HCT116 (cell line): Measurements from ENCODE around the gene PAPPA2. TPM values are rescaled to one million over a fixed set of nuclear protein-coding genes. Genes with fewer than 3 reads are reported as not detected.

Source experiments
- ATAC-seq: fragments of 200-7000 bp; cut with Tn5 transposase; 2 replicates; pipeline ENCODE4 v1.9.1; 2020; ENCODE audit warnings: mild to moderate bottlenecking, moderate library complexity
- BruUV-seq: library from RNA; stranded (reverse); fragments of 400-500 nt; replicated peaks from 2 replicates; lab custom pipeline; 2021; lab: Mats Ljungman, UMichigan
- CTCF ChIA-PET: fragments of 300-600 bp; sonication (Branson Sonifier 250); formaldehyde crosslinking; loops from one replicate; lab custom pipeline; 2021; ENCODE audit warnings: antibody characterized with exemption; lab: Charles Lee
- POLR2A ChIA-PET: fragments of 300-600, 350-600 bp; sonication (Branson Sonifier 250); formaldehyde crosslinking; loops from one replicate; lab custom pipeline; 2021; ENCODE audit warnings: antibody characterized with exemption; lab: Charles Lee
- RAD21 ChIA-PET, 2 experiments: fragments of 300-600 bp; sonication (Branson Sonifier 250); formaldehyde crosslinking; loops; one replicate each; lab custom pipeline; 2023; ENCODE audit warnings: low total read pairs in 2 of 2; ENCODE audit not compliant: uncharacterized antibody in 2 of 2, unreplicated experiment in 2 of 2, low non-redundant PET in 1 of 2; lab: Charles Lee
- DNase-seq: peaks from one replicate; pipeline ENCODE4 v3.0.0-alpha.2; 2010; ENCODE audit warnings: low read depth, low spot score
- H2AFZ ChIP-seq: fragments of 200-600 bp; shearing (Covaris generic), sonication (generic); 2 replicates; pipeline ENCODE4 v1.6.1; 2017; ENCODE audit warnings: low read depth, mixed run types, mixed read lengths, antibody characterized with exemption, low read length; ENCODE audit not compliant: poor library complexity, severe bottlenecking
- H3K27ac ChIP-seq: 2 replicates; pipeline ENCODE4 v1.5.1; 2012; ENCODE audit warnings: low read depth, low read length
- H3K27me3 ChIP-seq: fragments of 200-600 bp; sonication (generic); 2 replicates; pipeline ENCODE4 v1.6.1; 2016; ENCODE audit warnings: mixed run types, low read length, mixed read lengths; ENCODE audit not compliant: insufficient read depth
- H3K36me3 ChIP-seq, 2 experiments: fragments of 200-500 bp in 1 of 2; fragments of 200-600 bp in 1 of 2; sonication (Bioruptor generic) in 1 of 2; sonication (generic) in 1 of 2; 2 replicates each; pipeline versions ENCODE4 v1.5.1 to v1.6.1; 2014 to 2016; ENCODE audit warnings: low read length in 2 of 2, inconsistent platforms in 1 of 2, mixed read lengths in 1 of 2, mixed run types in 1 of 2; ENCODE audit not compliant: insufficient read depth in 2 of 2, control insufficient read depth in 1 of 2
- H3K4me1 ChIP-seq, 2 experiments: fragments of 200-600 bp in 1 of 2; sonication (generic) in 1 of 2; 2 replicates each; pipeline versions ENCODE4 v1.5.1 to v1.6.1; 2012 to 2017; ENCODE audit warnings: low read length in 2 of 2, inconsistent platforms in 1 of 2, mild to moderate bottlenecking in 1 of 2, mixed read lengths in 1 of 2, mixed run types in 1 of 2, moderate library complexity in 1 of 2; ENCODE audit not compliant: insufficient read depth in 2 of 2, control insufficient read depth in 1 of 2
- H3K4me2 ChIP-seq: fragments of 200-600 bp; sonication (generic); 2 replicates; pipeline ENCODE4 v1.6.1; 2017; ENCODE audit warnings: mixed run types, low read length, mixed read lengths
- H3K4me3 ChIP-seq, 2 experiments: fragments of 200-600 bp in 1 of 2; sonication (generic) in 1 of 2; replicated peaks in 1 of 2; 2 replicates each; pipeline ENCODE4 v1.5.1; 2011 to 2016; ENCODE audit warnings: low read length in 2 of 2, control low read depth in 1 of 2, low read depth in 1 of 2, mild to moderate bottlenecking in 1 of 2, mixed read lengths in 1 of 2, mixed run types in 1 of 2
- H3K79me2 ChIP-seq: fragments of 200-600 bp; sonication (generic); 2 replicates; pipeline ENCODE4 v1.6.1; 2017; ENCODE audit warnings: mild to moderate bottlenecking, mixed run types, low read length, moderate library complexity, mixed read lengths; ENCODE audit not compliant: insufficient read depth
- H3K9ac ChIP-seq: fragments of 200-600 bp; sonication (generic); 2 replicates; pipeline ENCODE4 v1.6.1; 2016; ENCODE audit warnings: low read length, mixed read lengths
- H3K9me2 ChIP-seq: fragments of 200-600 bp; sonication (generic), shearing (Covaris generic); 2 replicates; pipeline ENCODE4 v1.6.1; 2017; ENCODE audit warnings: mixed run types, mild to moderate bottlenecking, moderate library complexity; ENCODE audit not compliant: insufficient read depth
- H3K9me3 ChIP-seq, 2 experiments: fragments of 200-500 bp in 1 of 2; fragments of 200-600 bp in 1 of 2; sonication (Bioruptor generic) in 1 of 2; sonication (generic) in 1 of 2; 2 replicates each; pipeline ENCODE4 v1.6.1; 2014 to 2017; ENCODE audit warnings: low read length in 2 of 2, mixed read lengths in 2 of 2, inconsistent platforms in 1 of 2, low read depth in 1 of 2, mild to moderate bottlenecking in 1 of 2, mixed run types in 1 of 2, moderate library complexity in 1 of 2; ENCODE audit not compliant: control insufficient read depth in 1 of 2, insufficient read depth in 1 of 2
- H4K20me1 ChIP-seq: fragments of 200-600 bp; sonication (generic), shearing (Covaris generic); 2 replicates; pipeline ENCODE4 v1.6.1; 2017; ENCODE audit warnings: mixed run types, mild to moderate bottlenecking, moderate library complexity; ENCODE audit not compliant: insufficient read depth
- CBX3 ChIP-seq: IDR thresholded peaks from 2 replicates; pipeline ENCODE4 v1.6.1; 2012; ENCODE audit warnings: low read depth
- CEBPB ChIP-seq: IDR thresholded peaks from 2 replicates; pipeline ENCODE4 v1.6.1; 2012; ENCODE audit warnings: low read depth
- CTCF ChIP-seq, 3 experiments: fragments of 200-600 bp in 1 of 3; sonication (generic) in 1 of 3; IDR thresholded peaks in 2 of 3; conservative IDR thresholded peaks in 1 of 3; 2 replicates each; pipeline ENCODE4 v1.5.1; 2012 to 2017; ENCODE audit warnings: low read depth in 2 of 3, low read length in 2 of 3, antibody characterized with exemption in 1 of 3, borderline replicate concordance in 1 of 3, control low read depth in 1 of 3, mild to moderate bottlenecking in 1 of 3, mixed read lengths in 1 of 3, mixed run types in 1 of 3, moderate library complexity in 1 of 3; ENCODE audit not compliant: insufficient read depth in 1 of 3
- EGR1 ChIP-seq: IDR thresholded peaks from 2 replicates; pipeline ENCODE4 v1.6.1; 2012; ENCODE audit warnings: low read depth
- ELF1 ChIP-seq: IDR thresholded peaks from 2 replicates; pipeline ENCODE4 v1.6.1; 2012; ENCODE audit warnings: low read depth, borderline replicate concordance
- EZH2 ChIP-seq: fragments of 200-600 bp; sonication (generic); IDR thresholded peaks from 2 replicates; pipeline ENCODE4 v1.6.1; 2017; ENCODE audit warnings: antibody characterized with exemption, mixed run types
- EZH2phosphoT487 ChIP-seq: fragments of 200-600 bp; IDR thresholded peaks from 2 replicates; pipeline ENCODE4 v1.6.1; 2018; ENCODE audit warnings: antibody characterized with exemption, borderline replicate concordance
- JUND ChIP-seq: IDR thresholded peaks from 2 replicates; pipeline ENCODE4 v1.6.1; 2012
- POLR2A ChIP-seq: IDR thresholded peaks from 2 replicates; pipeline ENCODE4 v1.7.0; 2011; ENCODE audit warnings: borderline replicate concordance; ENCODE audit not compliant: insufficient read depth, insufficient read length; ENCODE audit errors: extremely low read depth
- POLR2AphosphoS5 ChIP-seq: IDR thresholded peaks from 2 replicates; pipeline ENCODE4 v1.6.1; 2011; ENCODE audit warnings: mild to moderate bottlenecking, low read depth, low read length, moderate library complexity
- RAD21 ChIP-seq: IDR thresholded peaks from 2 replicates; pipeline ENCODE4 v1.6.1; 2012; ENCODE audit warnings: low read depth, mild to moderate bottlenecking
- SIN3A ChIP-seq: IDR thresholded peaks from 2 replicates; pipeline ENCODE4 v1.6.1; 2012; ENCODE audit warnings: low read depth
- TCF7L2 ChIP-seq: IDR thresholded peaks from 2 replicates; pipeline ENCODE4 v1.7.0; 2011; ENCODE audit warnings: borderline replicate concordance, inconsistent platforms; ENCODE audit not compliant: insufficient read depth, insufficient read length; ENCODE audit errors: extremely low read depth
- YY1 ChIP-seq: IDR thresholded peaks from 2 replicates; pipeline ENCODE4 v1.6.1; 2011; ENCODE audit warnings: low read length, low read depth, moderate library complexity, mild to moderate bottlenecking; ENCODE audit not compliant: insufficient replicate concordance; ENCODE audit errors: extremely low read depth
- ZBTB33 ChIP-seq: IDR thresholded peaks from 2 replicates; pipeline ENCODE4 v1.6.1; 2011; ENCODE audit warnings: mild to moderate bottlenecking, low read length, moderate library complexity; ENCODE audit not compliant: insufficient replicate concordance; ENCODE audit errors: extremely low read depth
- intact Hi-C: fragments of 100-400 bp; cut with micrococcal nuclease; formaldehyde crosslinking; loops from 2 replicates; pipeline ENCODE4 v1.10.0; 2022
- total RNA-seq: library from RNA; stranded (reverse); gene quantifications from one replicate; pipeline ENCODE4 v1.2.1, GENCODE V29; 2021; ENCODE audit not compliant: unreplicated experiment

PAPPA2 gene
- total RNA-seq, 1 experiment from 2014 or later, result not detected

- CTCF ChIA-PET, result no interaction called here
- no peak overlapping the region for H3K4me2 ChIP-seq
Observed at GRCh38 chr1:176648556-176648955, 185.6 kb downstream of the PAPPA2 start.

More at GRCh38 chr1:176648556-176648955, 185.6 kb downstream of the PAPPA2 start:
- no peak for ATAC-seq
- H3K79me2 ChIP-seq, result no peaks in the 10 kb centered on the region
- no peak overlapping the region for H3K27ac ChIP-seq
- ChIA-PET RAD21 (no interaction called here), POLR2A (no interaction called here)
- no peak overlapping the region for H3K4me3 ChIP-seq
- no peaks in the 10 kb centered on the region for H3K4me1 ChIP-seq
- H4K20me1 ChIP-seq, result no peaks in the 10 kb centered on the region
- H3K27me3 ChIP-seq, result no peaks in the 10 kb centered on the region
- H3K9me3 ChIP-seq, result 0 out of 4 replicates have a peak, but pooled peaks cover 0 to 5% of the 10 kb centered on the region in 2 experiments
- no peak overlapping the region for H2AFZ ChIP-seq
- intact Hi-C loops, result no loop called here
- no peaks in the 10 kb centered on the region for H3K9me2 ChIP-seq
- H3K36me3 ChIP-seq, result no peaks in the 10 kb centered on the region
- no peak overlapping the region for H3K9ac ChIP-seq
- TF ChIP-seq EZH2phosphoT487 (no peak), CEBPB (no peak), ELF1 (no peak), RAD21 (no peak), TCF7L2 (no peak), EGR1 (no peak), ZBTB33 (no peak), CTCF (IDR thresholded peaks at IDR 0.05 in 2 of 3, conservative IDR thresholded peaks at IDR 0.05 in 1 of 3; ENCODE audit: borderline replicate concordance in 1 of 3, insufficient read depth in 1 of 3, low read depth in 2 of 3, low read length in 2 of 3) (no peak), CBX3 (no peak), EZH2 (no peak), JUND (no peak), POLR2A (no peak), POLR2AphosphoS5 (no peak), YY1 (no peak), SIN3A (no peak)
- TF ChIP-seq, all 23 proteins: peak for 0
- BruUV-seq, result no TSS peak
- no peak for DNase-seq
